Measurements from ENCODE around the gene NEU2.

DNA sequence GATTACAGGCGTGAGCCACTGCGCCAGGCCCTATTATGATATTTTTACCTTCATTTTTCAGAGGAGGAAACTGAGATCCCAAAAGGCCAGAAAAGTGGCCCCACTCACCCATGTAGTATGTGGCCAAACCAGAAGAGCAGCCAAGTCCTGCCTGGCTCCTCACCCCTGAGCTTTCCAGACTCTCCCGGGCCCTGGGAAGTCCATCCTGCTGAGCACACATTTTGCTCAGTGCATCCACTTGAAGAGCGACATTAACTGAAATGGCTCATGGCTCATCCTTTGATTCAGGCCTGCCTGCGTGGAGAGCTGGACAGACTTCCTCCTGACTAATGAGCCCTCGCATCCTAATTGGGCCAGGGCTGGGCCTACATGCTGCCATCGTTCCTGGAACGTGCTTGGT, 9.9 kb upstream of the NEU2 start:
- TF ChIP-seq CTCF (IDR thresholded peaks at IDR 0.05 in 8 of 11, conservative IDR thresholded peaks at IDR 0.05 in 3 of 11) = no peak
- TF ChIP-seq POLR2AphosphoS5 (IDR thresholded peaks at IDR 0.05) = no peak

Data from spleen (tissue), 7 donors.